Raji (cell line): Measurements from ENCODE around the gene RAB11FIP4.

Experiments
- POLR2A ChIP-seq: IDR thresholded peaks from 2 replicates; pipeline ENCODE4 v1.6.1; 2011; ENCODE audit warnings: low read depth, low read length, control low read depth; ENCODE audit not compliant: insufficient read depth

RAB11FIP4 gene

GRCh38 chr17:31398381-31399311, 7.2 kb downstream of the RAB11FIP4 start:
- TF ChIP-seq POLR2A, result no peak

DNA sequence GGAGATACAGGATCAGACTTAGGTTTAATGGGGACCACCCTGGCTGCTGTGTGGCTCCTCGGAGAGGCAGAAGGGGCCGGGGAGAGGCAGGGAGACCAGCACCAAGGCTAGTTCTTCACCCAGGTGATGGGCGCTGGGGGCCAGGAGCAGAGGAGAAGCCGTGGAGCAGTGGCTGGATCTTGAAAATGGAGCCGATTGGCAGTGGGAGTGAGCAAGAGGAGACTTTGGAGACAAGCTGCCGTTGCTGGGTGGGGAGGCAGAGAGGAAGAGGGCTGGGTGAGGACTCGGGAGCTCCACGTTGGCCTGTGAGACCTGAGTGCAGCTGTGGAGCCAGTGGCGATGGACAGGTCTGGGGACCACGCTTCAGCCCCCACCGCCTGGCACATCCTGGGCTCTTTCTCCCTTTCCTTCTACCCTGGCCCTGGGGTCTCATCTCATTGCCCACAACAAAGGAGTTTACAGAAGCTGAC, 9.0 kb downstream of the RAB11FIP4 start:
- TF ChIP-seq POLR2A, result no peak

DNA sequence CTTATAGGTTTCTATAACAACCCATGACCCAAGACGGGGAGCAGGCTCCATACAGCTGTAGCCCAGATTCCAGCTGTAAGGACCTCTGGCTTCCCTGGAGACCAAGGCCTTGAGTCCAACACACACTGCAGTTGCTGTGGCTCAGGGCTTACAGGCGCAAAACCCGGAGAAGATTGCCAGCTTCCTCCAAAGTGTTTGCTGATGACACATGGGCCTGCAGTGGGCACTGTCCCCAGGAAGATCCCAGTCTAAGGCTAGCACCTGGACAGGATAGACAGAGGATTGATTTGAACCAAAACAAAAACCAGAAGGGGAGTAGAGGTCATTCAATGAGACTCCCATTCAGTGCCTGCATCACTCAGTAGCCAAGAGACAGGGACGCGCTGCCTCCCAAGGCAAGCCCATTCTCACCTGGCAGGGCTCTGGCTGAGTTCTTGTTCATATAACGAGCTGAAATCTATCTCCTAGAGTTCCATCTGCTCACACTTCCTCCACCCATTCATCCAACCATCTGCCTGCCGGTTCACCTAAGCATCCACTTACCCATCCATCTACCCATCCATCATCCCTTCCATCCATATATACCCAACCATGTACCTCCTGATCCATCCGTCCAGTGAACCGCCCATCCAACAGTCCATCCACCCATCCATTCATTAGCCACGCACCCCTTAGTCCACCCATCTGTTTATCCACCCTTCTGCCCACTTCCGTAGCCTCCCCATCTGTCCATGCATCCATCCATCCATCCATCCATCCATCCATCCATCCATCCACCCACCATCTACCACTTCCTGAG, 10.2 kb downstream of the RAB11FIP4 start:
- no peak for TF ChIP-seq POLR2A

GRCh38 chr17:31404028-31404949, 12.8 kb downstream of the RAB11FIP4 start:
- TF ChIP-seq POLR2A, result no peak

GRCh38 chr17:31405890-31406371, 14.5 kb downstream of the RAB11FIP4 start:
- no peak for TF ChIP-seq POLR2A

DNA sequence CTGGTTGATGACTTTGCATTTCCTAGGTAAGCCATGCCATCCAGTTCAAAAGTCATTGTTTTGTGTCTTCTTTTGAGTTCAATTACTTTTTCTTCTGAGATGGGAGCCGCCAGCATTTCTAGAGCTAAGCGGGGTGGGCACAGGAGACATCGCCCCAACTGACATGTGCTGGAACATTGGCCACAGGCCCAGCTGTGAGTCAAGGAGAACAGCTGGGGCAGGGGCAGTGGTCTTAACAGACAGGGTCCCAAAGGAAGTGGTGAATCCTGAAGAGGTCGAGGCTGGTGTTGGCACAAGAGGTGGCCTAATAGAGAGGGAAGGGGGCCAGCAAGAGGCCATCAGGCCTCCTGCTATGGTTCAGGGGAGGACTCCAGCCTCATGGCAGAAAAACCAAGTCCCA, 17.1 kb downstream of the RAB11FIP4 start:
- TF ChIP-seq POLR2A, result no peak

GRCh38 chr17:31411707-31412285, 20.3 kb downstream of the RAB11FIP4 start:
- TF ChIP-seq POLR2A, result no peak

- TF ChIP-seq POLR2A, result no peak
Observed at GRCh38 chr17:31412511-31412910, 21.0 kb downstream of the RAB11FIP4 start.

DNA sequence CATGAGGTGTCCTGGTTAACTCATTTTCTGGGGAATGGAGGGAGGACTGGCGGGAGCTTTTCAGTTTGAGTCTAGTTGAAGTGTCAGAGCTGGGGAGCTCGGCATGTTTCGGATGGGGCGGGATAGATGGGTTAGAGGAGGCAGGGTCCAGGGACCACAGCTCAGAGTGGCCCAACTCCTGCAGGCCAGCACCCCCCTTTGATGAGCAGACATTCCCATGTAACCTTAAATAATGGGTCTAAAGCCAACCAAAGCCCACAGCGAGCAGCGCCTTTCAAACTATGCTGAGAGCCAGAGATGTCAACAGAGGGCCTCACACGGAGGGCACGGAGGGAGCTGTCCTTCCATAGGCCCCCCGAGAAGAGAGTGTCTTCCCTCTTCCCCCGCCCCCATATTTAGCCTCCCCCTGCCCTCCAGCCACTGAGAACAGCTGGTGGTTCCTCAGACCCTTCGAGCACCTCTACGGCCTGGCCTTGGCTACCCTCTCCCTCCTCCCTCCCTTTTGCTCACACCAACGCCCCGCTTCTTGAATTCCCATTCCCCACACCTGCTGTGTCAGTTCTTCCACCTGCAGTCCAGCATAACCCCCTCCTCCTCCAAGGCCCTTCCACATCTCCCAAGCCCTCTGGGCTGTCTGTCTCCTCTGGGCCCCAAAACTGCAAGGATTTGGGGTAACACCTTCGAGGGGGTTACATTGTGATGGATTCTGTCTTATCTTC, 21.8 kb downstream of the RAB11FIP4 start:
- no peak for TF ChIP-seq POLR2A

- TF ChIP-seq POLR2A, result no peak
Observed at GRCh38 chr17:31413874-31414549, 22.5 kb downstream of the RAB11FIP4 start.

DNA sequence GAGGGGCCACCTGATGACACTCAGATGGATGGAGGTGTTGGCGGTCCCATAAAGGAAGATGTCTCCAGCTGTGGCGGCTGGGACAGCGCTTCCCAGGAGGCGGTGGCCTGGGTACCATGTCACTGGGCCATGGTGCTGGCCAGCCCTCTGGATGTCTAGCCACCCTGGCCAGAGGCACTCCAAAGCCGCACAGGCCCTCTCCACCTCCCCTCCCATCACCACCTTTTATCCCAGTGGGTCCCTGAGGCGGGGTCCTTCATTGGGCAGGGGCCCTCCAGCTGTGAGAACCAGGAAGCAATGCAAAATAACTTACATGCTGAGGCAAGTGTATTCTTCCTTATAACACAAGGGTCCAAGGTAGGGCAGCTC, 23.1 kb downstream of the RAB11FIP4 start:
- no peak for TF ChIP-seq POLR2A

DNA sequence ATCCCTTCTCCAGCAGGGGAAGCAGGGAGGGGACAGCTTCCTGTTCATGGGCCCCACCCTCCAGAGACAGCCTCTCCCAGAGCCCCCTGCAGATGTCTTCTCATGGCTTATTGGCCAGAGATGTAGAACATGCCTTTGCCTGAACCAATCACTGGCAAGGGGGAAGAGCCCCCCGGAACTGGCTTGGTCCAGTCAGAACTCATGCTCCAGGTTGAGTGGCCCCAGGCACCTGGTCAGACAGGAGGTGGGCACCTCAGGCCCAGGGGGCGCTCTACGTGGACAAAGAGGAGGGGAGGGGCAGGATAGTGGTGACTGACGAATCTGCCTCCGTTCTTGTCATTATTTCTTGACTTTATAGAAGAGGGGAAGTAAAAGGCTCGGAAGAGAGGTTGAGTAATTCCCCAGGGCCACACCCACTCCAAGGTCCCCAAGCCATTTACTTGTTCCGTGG, 23.6 kb downstream of the RAB11FIP4 start:
- no peak for TF ChIP-seq POLR2A

DNA sequence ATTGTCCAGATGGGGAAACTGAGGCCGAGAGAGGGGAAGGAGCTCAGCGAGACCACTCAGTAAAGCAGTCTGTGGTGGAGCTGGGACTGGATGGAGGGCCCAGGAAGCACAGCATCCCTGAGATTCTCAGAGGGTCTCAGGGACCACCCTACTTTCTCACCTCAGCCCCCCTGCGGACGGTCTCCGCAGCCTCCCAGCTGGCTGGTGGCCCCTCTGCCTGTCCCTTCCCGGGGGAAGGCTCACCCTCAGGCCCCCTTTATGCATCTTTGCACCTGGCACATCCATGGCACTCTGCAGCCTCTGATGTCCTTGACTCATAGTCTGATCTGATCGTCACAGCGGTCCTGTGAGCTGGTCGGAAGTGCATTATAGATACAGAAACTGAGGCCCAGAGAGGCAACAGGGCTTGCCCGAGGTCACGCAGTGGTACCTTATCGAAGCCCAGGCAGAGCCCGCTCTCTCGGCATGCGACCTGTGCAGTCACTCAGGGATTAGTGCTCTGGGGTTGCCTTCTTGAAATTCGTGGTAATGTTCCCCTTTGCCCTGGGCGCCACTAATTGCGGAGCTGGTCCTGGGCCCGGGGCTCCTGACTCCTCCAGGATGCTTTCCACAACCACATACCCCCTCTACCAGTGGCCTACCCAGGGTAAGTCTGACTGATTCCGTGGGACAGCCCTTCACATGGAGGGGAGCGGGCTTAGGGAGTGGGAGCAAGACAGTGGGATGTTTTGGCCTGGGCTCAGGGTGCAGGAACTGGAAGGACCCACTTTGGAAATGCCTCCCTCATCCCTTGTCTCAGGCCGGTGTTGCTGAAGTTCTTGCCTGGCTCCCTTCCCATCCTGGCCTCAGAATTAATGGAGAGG, 24.4 kb downstream of the RAB11FIP4 start:
- TF ChIP-seq POLR2A, result no peak

- TF ChIP-seq POLR2A, result no peak
Observed at GRCh38 chr17:31416503-31416923, 25.0 kb downstream of the RAB11FIP4 start.
